Measurements from ENCODE around the gene TNFRSF11A. TPM values are rescaled to one million over a fixed set of nuclear protein-coding genes. Genes with fewer than 3 reads are reported as not detected.

Gene TNFRSF11A
- total RNA-seq, 2 experiments from 2014 or later = 1.7 TPM

DNA sequence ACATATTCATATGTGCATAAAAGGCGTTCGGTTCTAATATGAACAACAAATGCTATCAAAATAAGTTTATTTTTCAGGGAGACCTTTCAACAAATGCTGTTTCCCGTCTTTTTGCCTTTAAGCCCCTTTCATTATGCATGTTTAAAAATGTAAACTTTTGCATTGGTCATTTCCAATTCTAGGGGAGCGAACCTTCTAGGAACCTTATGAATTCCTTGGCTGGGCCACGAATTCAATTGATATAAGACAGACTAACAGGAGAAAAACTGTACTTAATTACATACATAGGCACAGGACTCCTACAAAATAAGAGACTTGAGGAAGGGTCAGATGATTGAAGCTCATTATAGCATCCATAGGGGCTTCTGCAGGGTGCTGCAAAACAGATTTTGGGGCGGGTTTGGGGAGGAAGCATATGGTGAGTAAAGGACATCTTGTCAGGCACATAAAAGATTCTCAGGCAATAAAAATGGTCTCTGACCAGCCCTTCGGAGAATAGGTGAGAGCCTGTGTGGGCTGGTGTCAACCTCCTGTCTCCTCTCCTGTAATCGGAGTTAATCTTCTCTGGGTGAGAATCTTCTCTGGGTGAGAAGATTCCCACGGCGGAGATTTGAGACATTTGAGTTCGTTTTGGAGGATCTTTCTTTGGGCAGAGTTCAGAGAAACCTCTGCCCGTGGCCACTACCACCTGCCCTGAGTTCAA is 1.7 kb downstream of the TNFRSF11A start:
- ATAC-seq (ENCODE audit: poor library complexity) (no peak), DNase-seq (no peak)
- ChIA-PET CTCF (no interaction called here), POLR2A (no interaction called here)
- H3K4me3 Mint-ChIP-seq = peak overlapping the region; percentile 71
- intact Hi-C loops (cut with DNase I, micrococcal nuclease) = loop anchor here in 1 of 2 experiments (5.0 kb wide), 2 partner anchors 201 to 261 kb away; no protein-coding TSS in a partner anchor
- no peak overlapping the region for H3K27ac ChIP-seq (ENCODE audit: low read depth in 1 of 2, low read length in 2 of 2)
- TF ChIP-seq, protein P1, sequence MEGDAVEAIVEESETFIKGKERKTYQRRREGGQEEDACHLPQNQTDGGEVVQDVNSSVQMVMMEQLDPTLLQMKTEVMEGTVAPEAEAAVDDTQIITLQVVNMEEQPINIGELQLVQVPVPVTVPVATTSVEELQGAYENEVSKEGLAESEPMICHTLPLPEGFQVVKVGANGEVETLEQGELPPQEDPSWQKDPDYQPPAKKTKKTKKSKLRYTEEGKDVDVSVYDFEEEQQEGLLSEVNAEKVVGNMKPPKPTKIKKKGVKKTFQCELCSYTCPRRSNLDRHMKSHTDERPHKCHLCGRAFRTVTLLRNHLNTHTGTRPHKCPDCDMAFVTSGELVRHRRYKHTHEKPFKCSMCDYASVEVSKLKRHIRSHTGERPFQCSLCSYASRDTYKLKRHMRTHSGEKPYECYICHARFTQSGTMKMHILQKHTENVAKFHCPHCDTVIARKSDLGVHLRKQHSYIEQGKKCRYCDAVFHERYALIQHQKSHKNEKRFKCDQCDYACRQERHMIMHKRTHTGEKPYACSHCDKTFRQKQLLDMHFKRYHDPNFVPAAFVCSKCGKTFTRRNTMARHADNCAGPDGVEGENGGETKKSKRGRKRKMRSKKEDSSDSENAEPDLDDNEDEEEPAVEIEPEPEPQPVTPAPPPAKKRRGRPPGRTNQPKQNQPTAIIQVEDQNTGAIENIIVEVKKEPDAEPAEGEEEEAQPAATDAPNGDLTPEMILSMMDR (IDR thresholded peaks at IDR 0.05) = no peak
- H3K36me3 ChIP-seq (ENCODE audit: insufficient read depth, low read length) = no peaks in the 10 kb centered on the region
- peaks cover 0 to 13% of the 10 kb centered on the region in 2 experiments for H3K9me3 ChIP-seq (ENCODE audit: control insufficient read depth in 1 of 2, insufficient read depth in 1 of 2, low read length in 2 of 2)
- H3K9me3 Mint-ChIP-seq = no peaks in the 10 kb centered on the region
- peak overlapping the region; percentile 61 for H3K4me3 ChIP-seq (ENCODE audit: low read length)
- H3K4me1 ChIP-seq (ENCODE audit: insufficient read depth, low read length) = peaks cover 42% of the 10 kb centered on the region
- H3K36me3 Mint-ChIP-seq (ENCODE audit: low read depth) = no peaks in the 10 kb centered on the region
- peaks cover 36 to 50% of the 10 kb centered on the region in 2 experiments for H3K27me3 ChIP-seq (ENCODE audit: control insufficient read depth in 1 of 2, insufficient read depth in 2 of 2, low read length in 2 of 2)
- H3K4me1 Mint-ChIP-seq (ENCODE audit: low read depth) = peaks cover 48% of the 10 kb centered on the region
- no peak overlapping the region for H3K27ac Mint-ChIP-seq
- H3K27me3 Mint-ChIP-seq = peaks cover 84% of the 10 kb centered on the region

DNA sequence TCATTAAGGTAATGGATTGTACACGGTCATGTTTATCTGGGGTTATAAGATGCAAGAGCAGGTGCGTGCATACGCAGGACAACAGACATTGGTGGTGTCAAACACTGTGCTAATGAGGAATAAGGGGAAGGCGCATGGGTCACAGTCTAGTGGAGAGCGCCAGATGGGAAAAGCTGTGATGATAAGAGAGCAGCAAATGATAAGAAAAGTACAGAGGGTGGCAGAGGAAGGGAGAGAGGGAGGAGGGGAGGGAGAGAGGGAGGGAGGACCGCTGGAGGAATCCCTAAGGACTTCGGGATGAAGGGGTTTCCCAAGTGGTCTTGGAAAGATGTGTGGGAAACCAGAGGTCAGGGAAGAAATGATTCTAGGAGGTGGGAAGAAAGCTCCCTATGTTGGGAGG is 2.9 kb downstream of the TNFRSF11A start:
- H3K4me3 ChIP-seq (ENCODE audit: low read length) = no peak overlapping the region
- CTCF ChIA-PET = no interaction called here
- POLR2A ChIA-PET = no interaction called here
- no peak overlapping the region for H3K27ac ChIP-seq (ENCODE audit: low read depth in 1 of 2, low read length in 2 of 2)
- Mint-ChIP-seq H3K27ac (no peak overlapping the region), H3K4me1 (ENCODE audit: low read depth) (peaks cover 49% of the 10 kb centered on the region), H3K9me3 (no peaks in the 10 kb centered on the region), H3K36me3 (ENCODE audit: low read depth) (no peaks in the 10 kb centered on the region), H3K27me3 (peaks cover 87% of the 10 kb centered on the region), H3K4me3 (no peak overlapping the region)
- H3K9me3 ChIP-seq (ENCODE audit: control insufficient read depth in 1 of 2, insufficient read depth in 1 of 2, low read length in 2 of 2) = peaks cover 0 to 13% of the 10 kb centered on the region in 2 experiments
- ATAC-seq (ENCODE audit: poor library complexity) (no peak), DNase-seq (no peak)
- peaks cover 40 to 56% of the 10 kb centered on the region in 2 experiments for H3K27me3 ChIP-seq (ENCODE audit: control insufficient read depth in 1 of 2, insufficient read depth in 2 of 2, low read length in 2 of 2)
- TF ChIP-seq, protein P1 (IDR thresholded peaks at IDR 0.05) = no peak
- no peaks in the 10 kb centered on the region for H3K36me3 ChIP-seq (ENCODE audit: insufficient read depth, low read length)
- intact Hi-C loops (cut with DNase I, micrococcal nuclease) = loop anchor here in 1 of 2 experiments (5.0 kb wide), 2 partner anchors 199 to 259 kb away; no protein-coding TSS in a partner anchor
- H3K4me1 ChIP-seq (ENCODE audit: insufficient read depth, low read length) = peaks cover 43% of the 10 kb centered on the region

DNA sequence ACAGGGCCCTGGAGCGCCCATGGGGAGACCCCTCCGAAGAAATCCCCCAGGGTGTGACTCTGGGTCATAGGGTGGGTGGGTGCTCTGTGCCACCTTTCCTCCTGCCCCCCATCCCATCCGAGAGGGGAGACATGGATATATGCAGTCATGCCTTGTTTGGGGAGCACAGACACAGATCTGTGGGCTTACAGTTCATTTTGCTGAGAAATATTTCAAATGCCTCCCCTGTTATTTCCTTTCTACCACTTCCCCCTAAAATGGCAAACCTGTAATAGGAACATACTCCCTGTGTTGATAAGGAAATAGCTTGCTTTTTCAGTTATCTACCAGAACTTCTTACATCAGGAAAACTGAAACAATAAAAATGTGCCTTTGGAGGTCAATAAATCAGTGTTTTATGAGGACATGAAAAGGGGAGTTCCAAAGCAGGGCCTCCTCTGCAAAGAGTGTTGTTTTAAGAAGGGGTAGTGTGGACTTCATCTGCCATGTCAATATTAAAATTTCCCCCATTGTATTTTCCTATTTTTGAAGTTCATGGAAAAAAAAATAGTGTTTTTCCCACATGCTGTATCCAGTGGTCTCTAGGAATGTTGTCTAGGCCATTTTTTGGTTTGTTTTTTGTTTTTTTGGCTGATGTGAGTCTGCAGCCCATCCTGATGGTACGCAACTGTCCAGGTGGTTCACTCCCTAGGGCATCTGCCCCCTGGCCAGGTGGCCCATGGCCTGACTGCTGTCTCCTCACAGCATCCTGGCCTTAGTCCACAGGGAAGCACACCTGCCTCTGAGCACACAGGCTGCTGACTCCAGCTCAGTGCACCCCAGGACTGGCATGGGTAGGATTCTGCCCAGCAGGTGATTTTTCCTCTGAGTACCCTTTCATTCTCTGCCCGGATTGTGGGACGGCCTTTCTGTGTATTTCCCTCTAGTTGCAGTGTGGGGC is 3.7 kb downstream of the TNFRSF11A start:
- no peak for ATAC-seq (ENCODE audit: poor library complexity)
- intact Hi-C loops (cut with DNase I, micrococcal nuclease) = loop anchor here in 1 of 2 experiments (5.0 kb wide), 2 partner anchors 198 to 258 kb away; no protein-coding TSS in a partner anchor
- Mint-ChIP-seq H3K36me3 (ENCODE audit: low read depth) (no peaks in the 10 kb centered on the region), H3K27me3 (peaks cover 80% of the 10 kb centered on the region), H3K4me3 (peak overlapping the region; percentile 34), H3K9me3 (no peaks in the 10 kb centered on the region), H3K4me1 (ENCODE audit: low read depth) (peaks cover 47% of the 10 kb centered on the region), H3K27ac (no peak overlapping the region)
- H3K4me1 ChIP-seq (ENCODE audit: insufficient read depth, low read length) = peaks cover 43% of the 10 kb centered on the region
- no peak for DNase-seq
- POLR2A ChIA-PET = no interaction called here
- TF ChIP-seq, protein P1 (IDR thresholded peaks at IDR 0.05) = no peak
- no peak overlapping the region for H3K27ac ChIP-seq (ENCODE audit: low read depth in 1 of 2, low read length in 2 of 2)
- peaks cover 46 to 56% of the 10 kb centered on the region in 2 experiments for H3K27me3 ChIP-seq (ENCODE audit: control insufficient read depth in 1 of 2, insufficient read depth in 2 of 2, low read length in 2 of 2)
- H3K36me3 ChIP-seq (ENCODE audit: insufficient read depth, low read length) = no peaks in the 10 kb centered on the region
- CTCF ChIA-PET = no interaction called here
- no peak overlapping the region for H3K4me3 ChIP-seq (ENCODE audit: low read length)
- peaks cover 0 to 13% of the 10 kb centered on the region in 2 experiments for H3K9me3 ChIP-seq (ENCODE audit: control insufficient read depth in 1 of 2, insufficient read depth in 1 of 2, low read length in 2 of 2)

Measured in CD4-positive, alpha-beta T cell (primary cell).